NCI-H2227 (cell line): ENCODE data around the gene PRDM12.
A peak's percentile ranks its signal among the peaks of the same experiment; 100 is the strongest.
"Not testable (repeated sequence)": the region's sequence is repeated elsewhere in the genome, so short reads cannot be mapped to it uniquely, and the experiment has no call there.

Source experiments
- DNase-seq: peaks from one replicate; lab custom pipeline; 2025; ENCODE audit not compliant: unreplicated experiment; lab: John Stamatoyannopoulos, UW

PRDM12 gene

DNA sequence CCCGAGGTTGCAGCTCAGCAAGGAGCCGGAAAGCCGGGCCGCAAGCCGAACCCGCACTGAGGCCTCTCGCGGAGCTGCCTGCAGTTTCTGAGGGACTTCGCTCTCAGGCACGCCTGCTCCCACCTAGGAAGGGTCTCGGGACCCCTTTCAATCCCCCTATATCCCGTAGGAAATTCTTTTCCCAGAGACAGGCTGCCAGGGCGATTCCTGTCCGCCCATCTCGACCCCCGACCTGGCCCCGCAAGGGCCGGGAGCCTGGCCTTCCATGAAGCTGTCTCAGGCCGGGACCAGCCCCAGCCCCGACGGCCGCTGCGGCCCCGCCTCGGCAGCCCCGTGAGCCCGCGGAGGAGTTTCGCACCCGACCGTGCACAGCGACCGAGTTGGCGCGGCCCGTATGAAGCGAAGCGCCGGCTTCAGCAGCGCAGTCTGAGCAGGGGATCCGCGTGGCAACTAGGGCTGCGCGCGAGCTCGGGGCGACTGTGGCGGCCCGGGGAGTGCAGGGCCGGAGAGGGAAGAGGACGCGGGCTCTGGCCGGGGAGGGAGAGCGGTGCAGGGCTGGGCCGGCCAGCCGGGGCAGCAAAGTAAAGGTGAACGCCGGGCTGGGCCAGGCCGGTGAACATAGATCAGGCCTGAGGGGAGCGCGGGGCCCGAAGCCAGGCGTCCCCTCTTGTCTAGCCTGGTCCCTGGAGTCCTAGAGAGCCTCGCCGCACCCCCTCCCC lies 977 bp upstream of the PRDM12 start:
- DNase-seq, result peak; percentile 26

DNA sequence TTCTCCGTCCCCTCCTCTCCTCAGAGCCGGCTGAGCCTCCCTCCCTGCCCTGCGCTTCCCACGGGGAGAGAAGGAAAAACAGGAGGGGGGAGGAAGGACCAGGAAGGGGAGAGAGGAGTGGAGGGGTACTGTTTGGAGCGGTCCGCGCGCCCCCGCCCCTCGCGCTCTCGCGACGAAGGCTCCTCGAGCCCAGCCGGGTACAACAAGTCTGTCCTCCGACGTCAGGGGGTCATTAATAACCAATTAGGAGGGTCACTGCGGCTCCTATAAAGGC lies 480 bp upstream of the PRDM12 start:
- DNase-seq, result peak; percentile 57

DNA sequence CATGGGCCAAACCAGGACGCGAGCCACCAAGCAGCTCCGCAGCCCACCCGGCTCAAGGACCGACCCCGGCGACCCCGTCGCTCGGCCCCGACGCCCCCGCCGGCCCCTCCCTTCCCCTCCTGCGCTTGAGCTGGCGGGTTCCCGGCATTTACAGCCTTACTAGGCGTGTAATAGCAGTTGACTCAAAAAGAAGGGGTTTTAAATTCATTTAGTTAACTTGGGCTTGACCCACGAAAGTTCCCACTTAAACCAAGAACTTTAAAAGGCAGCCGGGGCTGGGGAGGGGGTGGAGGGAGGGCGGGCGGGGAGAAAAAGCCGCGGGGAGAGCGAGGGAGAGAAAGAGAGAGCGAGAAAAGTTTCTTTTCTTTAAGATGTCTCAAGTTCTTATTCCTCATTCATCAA lies 636 bp downstream of the PRDM12 start:
- DNase-seq, result no peak

DNA sequence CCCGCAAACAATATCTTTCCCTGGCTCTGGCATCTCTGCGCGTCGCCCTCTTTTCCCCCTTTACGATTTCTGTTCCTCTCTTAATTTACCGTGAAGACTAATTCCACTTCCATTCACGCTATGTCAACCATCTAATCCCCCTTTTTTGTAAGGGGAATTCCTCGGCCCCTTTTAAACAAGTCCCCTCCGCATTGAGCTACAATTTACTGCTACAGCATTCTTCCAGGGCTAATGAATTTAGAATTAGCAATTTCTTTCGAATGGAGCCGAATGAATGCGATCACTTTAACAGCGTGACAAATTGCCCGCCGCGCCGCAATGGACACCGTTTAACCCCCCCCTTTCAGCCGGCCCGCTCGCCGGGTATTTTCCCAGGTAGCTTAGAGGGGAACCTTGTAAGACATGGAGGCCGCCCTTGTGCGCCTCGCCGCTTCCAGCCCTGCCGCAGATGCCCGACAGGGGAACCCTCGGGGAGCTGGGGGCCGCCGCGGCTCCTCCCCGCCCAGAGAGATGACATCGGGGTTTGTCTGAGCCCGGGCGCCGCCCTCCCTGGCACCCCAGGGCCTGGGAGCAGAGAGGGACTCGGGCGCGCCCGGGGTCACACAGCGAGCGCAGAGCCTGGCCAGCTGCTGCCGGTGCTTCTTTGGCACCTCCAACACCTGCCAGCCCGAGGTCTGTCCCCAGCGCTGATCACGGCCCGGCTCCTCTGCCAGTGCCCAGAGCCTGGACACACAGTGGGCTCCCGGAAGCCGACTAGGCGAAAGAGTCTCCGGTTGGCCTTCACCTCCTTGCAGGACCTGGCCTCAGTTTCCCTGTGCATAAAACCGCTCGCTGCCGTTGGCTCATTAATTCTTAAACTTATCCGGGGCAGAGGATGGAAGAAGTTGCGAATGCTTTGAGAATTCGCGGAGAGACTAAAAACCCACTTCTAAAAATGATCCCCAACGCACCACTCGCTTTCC lies 1.3 kb downstream of the PRDM12 start:
- DNase-seq, result no peak

DNA sequence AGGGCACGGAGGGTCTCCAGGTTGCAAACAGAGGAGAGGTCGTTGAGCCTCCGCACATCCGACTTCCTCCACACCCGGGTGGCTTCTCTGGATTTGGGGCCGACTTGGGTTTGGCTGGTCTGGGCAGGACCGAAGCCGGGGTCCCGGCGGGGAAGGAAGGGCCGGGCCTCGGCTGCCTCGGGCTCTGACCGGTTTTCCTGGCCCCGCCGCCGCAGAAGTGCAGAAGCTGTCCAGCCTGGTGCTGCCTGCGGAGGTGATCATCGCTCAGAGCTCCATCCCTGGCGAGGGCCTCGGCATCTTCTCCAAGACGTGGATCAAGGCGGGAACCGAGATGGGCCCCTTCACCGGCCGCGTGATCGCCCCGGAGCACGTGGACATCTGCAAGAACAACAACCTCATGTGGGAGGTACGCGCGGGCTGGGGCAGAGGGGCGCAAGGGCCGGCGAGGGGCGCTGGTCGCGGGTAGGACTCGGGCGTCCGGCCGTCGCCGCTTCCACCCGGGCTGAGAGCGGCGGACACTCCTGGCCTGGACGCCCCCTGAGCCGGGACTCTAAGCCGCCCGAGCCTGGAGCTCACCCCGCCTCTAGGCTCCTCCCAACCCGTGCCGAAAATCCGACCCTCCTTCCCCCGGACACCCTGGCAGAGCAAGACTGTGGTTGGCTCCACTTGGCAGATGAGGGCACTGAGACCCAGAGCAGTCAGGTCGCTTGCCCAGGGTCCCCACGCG lies 2.2 kb downstream of the PRDM12 start:
- no peak for DNase-seq

DNA sequence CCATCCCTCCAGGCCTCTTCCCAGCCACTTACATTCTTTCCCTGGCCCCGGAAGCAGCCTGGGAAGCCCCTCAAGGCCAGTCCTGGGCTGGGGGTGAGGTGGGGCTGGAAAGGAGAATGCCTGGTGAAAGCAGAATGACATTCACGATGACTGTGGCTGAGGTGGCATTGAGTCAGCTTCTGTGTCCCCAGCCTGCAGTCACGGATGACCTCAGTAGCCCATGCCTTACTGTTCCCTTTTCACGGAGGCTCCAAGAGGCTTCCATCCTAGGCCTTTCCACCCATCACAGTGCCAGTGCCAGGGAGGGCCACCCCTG lies 2.7 kb downstream of the PRDM12 start:
- no peak for DNase-seq

DNA sequence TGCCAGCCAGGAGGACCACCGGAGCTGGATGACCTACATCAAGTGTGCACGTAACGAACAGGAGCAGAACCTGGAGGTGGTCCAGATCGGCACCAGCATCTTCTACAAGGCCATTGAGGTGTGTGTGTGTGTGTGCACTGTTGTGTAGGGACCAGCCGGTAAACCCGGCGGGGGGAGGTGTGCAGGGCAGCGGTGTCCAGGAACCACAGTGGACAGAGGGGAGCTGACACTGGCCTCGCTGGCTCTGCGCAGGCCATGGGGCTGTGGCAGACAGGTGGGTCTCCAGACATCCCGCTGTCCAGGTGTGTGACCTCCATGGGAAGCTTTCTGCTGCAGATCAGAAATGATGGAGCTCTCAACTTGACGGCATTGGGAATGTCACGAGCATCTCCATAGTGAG lies 3.8 kb downstream of the PRDM12 start:
- DNase-seq, result no peak

DNA sequence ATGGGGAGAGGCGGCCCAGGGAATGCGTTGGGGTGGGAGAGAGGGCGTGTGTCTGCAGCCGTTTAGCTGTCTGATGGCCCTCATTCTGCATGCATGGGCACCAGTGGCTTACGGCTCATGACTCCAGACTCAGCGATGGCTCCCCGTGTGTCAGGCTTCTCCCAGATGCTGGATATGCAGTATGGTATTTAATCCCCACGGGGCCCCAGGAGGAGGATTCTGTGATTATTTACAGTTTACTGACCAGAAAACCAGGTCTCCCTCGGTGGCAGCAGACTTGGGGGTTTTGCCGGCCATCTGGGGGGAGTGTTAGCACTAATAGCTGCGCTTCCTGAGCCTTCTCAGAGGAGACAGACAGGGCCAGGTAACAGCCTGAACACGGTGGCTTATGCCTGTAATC lies 4.3 kb downstream of the PRDM12 start:
- no peak for DNase-seq

DNA sequence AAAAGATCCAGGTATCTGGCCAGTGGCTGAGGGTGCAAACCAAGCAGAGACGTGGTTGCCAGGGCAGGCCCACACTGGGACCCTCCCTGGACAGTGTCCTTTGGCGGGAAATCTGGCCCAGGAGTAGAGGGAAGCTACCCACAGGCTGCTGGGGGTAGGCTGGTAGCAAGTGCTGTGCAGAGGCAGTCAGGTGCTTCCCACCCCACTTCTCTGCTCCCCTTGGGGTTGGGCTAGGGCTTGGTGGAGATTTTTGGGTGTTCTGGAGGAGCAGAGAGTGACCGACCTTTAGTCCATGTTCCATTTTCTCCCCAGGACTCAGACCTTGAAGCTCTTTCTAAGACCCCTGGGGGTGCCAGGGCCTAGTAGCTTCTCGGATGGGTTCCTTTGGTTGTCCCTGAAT lies 5.6 kb downstream of the PRDM12 start:
- no peak for DNase-seq

DNA sequence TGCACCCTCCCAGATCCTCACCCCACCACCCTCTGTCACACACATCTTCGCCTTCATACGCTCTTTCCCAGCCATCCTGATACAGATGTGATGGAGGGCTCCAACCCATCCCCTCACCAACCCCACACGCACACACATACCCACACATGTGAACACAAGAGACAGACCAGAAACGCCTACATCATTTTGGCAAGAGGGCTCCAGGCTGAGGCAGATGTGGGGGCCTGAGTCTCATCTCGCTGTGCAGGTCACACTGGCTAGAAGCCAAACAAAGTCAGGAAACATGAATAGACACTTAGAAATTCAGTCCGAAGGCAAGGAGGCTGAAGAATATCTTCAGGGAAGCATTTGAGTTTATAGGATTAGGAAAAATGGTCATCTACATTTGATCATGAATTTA lies 6.2 kb downstream of the PRDM12 start:
- no peak for DNase-seq

DNA sequence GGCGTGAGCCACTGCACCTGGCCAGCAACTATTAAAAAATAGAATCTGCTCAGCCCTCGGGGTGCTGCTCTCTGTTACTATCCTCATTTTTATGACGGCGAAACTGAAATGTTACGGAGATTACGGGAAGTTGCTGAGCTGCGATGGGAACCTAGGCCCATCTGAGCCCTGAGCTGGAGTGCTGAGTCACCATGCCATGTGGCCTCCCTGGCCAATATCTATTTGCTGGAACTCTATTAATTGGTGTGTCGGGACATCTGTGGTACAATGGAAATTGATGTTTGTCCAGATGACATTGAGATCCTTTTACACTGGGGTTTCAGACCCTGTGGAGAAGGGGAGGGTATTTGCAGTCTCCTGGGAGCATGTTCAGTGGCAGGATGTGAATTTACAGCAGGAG lies 8.1 kb downstream of the PRDM12 start:
- no peak for DNase-seq

DNA sequence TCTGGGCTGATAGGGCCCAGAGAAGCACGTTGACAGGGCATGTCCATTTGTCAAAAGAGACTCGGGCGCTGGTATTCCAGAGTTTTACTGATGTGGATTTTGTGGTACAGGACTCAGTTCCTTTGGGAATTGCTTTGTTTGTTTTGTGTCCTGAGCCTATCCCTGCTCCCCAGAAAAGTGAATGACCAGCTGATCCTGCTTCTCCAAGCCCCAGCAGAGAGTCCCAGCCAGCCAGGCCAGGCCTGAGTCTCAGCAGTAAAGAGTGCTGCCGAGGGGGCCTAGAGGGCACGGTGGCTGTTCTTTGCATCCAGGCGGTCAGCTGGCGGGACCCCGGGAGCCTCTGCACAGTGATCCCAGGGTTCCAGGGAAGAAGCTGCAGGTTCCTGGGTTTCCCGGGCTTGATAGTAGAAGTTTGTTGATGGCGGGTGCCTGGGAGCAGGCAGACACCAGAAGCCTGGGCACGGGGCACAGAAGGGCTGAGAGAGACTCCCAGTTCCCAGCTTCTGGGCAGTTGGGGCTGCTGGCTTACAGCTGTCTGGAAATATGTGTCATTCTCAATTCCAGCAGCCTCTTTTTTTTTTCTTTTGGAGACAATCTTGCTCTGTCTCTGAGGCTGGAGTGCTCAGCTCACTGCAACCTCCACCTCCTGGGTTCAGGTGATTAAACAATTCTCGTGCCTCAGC lies 8.7 kb downstream of the PRDM12 start:
- DNase-seq, result no peak

DNA sequence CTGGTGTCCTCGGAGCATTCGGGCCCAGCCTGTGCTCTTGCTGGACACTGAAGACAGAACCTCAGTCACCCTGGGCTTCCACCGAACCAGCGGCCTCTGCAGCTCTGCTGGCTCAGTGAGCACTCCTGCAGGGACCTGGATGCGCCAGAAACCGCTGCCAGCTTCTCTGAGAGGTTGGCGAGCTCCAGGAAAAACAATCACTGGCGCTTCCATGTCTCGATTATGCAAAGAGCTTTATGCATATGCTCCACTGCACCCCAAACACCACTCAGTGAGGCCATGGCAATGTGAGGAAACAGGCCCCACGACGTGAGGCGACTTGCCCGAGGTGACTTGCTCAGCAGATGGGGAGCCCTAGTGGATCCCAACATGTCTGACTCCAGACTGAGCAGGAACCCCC lies 11.0 kb downstream of the PRDM12 start:
- no peak for DNase-seq

DNA sequence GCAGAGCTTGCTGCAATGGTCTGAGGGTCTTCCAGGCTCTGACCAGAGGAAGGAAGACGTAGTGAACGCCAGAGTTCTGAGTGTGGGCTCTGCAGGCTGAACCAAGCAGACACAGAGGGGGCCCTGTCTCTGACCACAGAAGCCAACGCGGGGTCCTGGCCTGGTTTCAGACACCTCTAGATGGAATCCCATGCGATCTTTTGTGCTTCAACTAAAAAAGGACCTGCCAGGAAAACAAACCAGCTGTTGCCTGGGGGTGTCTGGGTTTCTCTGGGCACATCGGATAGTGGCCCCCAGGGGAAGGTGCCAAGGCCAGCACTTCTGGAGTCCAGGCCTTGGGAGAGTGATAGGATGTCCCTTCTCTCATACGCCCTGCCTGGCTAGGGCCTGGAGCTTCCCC lies 12.9 kb downstream of the PRDM12 start:
- DNase-seq, result no peak

DNA sequence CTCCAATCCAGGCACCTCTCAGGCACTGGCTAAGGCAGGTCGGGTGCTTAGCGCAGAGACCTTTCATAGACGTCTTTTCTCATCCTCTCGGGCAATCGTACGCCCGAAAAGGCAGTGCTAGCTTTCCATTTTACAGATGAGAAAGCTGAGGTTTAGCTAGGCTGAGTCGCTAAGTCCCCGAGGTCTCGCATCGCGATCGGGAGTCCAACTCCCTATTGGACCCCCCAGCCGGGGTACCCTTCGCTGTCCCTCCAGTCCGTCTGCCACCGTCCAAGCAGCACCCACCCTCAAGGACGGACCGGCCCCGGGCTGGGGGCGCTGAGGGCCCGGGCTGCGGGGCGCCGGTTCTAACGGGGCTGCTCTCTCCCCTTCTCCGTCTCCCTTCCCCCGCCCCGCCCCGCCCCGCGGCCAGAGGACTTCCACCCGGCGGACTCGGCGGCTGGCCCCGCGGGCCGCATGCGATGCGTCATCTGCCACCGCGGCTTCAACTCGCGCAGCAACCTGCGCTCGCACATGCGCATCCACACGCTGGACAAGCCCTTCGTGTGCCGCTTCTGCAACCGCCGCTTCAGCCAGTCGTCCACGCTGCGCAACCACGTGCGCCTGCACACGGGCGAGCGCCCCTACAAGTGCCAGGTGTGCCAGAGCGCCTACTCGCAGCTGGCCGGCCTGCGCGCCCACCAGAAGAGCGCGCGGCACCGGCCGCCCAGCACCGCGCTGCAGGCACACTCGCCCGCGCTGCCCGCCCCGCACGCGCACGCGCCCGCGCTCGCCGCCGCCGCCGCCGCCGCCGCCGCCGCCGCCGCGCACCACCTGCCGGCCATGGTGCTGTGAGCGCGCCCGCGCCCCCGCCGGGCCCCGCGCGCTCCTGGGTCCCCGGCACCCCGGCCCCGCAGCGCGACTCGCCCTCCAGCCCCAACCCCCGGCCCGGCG lies 16.7 kb downstream of the PRDM12 start:
- peak; percentile 86 for DNase-seq

DNA sequence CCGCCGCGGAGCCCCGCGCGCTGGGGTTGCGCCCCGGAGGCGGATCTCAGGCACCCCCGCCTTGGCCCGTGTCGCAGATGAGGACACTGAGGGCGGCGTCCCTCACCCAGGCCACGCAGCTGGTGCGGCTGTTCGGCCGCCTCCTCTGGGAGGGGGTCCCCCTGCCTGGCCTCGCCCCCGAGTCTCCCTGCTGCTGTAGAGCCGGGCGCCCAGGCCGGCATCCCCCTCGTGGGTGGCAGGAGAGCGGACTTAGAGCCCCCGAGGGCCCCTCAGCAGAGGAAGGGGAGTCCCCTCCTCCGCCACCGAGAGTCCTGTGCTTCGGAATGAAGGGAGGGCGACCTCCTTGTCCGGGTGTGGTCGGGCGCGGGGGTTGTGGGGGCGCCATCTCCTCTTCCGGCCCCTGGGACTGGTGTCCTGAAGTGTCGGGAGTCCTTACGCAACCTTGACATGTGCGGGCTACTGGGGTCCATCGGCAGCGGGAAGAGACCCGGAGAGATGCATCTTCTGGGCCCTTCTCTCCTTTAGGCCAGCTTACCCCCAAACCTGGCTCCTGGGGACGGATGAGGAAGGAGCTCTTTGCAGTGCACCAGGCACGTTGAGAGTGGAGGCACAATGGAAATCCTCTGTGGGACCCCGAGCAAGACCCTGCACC lies 17.5 kb downstream of the PRDM12 start:
- DNase-seq, result peak; percentile 36

DNA sequence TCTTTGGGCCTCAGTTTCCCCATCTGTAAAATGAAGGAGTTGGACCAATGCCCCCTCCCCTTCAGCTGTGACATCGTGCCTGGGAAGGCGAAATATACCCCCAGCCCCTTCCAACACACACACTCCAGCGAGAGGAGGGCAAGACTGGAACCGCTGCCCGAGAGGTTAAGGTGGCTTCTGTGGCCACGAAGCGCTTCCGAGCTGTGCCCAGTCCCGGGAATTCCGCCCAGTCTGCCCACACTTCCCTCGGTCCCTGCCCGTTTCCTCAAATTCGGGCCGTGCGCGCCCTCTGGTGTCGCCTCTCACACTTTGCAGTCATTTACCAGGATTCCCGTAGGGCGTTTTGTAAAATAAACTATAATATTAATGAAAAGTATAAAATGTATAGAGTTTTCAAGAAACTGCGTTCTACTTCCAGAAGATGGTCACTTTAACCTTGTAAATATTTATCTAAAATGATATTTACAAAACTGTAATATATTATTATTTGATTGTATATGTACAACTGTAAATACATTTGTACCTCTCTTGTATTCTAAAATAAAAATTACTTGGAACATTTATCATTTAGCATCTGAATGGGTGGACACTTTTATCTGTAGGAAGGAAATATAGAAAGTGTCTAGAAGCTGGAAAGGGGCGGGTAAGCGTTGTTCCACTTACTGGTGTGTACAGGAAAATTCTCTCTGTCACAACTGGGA lies 18.2 kb downstream of the PRDM12 start:
- DNase-seq, result peak; percentile 83

DNA sequence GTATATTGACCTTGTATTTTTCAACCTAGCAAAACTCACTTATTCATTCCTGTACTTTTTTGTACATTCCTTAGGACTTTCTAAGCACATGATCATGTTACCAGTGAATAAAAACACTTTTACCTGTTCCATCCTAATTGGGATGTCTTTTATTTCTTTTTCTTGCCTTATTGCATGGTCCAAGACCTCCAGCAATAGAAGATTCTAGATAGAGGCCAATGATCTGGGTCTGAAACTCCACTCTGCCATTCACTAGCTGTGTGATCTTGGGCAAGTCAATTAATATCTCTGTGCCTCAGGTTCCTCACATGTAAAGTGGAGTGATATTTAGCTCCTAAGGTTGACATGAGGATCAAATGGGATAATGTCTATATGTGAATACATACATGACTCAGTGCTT lies 20.7 kb downstream of the PRDM12 start:
- DNase-seq, result no peak

DNA sequence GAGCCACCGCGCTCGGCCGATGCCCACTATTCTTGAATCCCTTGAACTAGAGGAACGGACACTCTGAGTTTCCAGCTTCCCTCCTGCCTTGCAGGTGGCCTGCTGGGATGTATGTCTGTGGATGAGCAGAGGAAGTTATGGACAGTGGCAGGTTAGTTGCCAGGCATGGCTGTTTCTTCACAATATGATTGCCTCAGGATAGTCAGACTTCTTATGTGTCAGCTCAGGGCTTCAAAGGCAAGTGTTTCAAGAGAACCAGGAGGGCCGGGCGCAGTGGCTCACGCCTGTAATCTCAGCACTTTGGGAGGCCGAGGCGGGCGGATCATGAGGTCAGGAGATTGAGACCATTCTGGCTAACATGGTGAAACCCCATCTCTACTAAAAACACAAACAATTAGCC lies 21.6 kb downstream of the PRDM12 start:
- not testable (repeated sequence) for DNase-seq
